Neural progenitor cell (in vitro differentiated cells): ENCODE results near the gene PSMC4. TPM values are rescaled to one million over a fixed set of nuclear protein-coding genes. Genes with fewer than 3 reads are reported as not detected.

ENCODE experiments used
- DNase-seq: peaks from one replicate; pipeline ENCODE4 v3.0.0-alpha.2; 2016; ENCODE audit warnings: low spot score
- H2AFZ ChIP-seq: fragments of 200-600 bp; sonication (generic); replicated peaks from 2 replicates; pipeline ENCODE4 v1.6.1; 2016; ENCODE audit warnings: antibody characterized with exemption
- H3F3A ChIP-seq: fragments of 200-600 bp; sonication (generic); 2 replicates; pipeline ENCODE4 v1.6.1; 2016; ENCODE audit warnings: antibody characterized with exemption, low read depth
- H3K27ac ChIP-seq: fragments of 200-600 bp; sonication (generic); 2 replicates; pipeline ENCODE4 v1.5.1; 2016; ENCODE audit warnings: mild to moderate bottlenecking
- H3K27me3 ChIP-seq: fragments of 200-600 bp; sonication (generic); 2 replicates; pipeline ENCODE4 v1.6.1; 2016; ENCODE audit warnings: mild to moderate bottlenecking, moderate library complexity
- H3K36me3 ChIP-seq: fragments of 200-600 bp; sonication (generic); 2 replicates; pipeline ENCODE4 v1.5.1; 2016
- H3K4me1 ChIP-seq: fragments of 200-600 bp; sonication (generic); 2 replicates; pipeline ENCODE4 v1.6.1; 2016; ENCODE audit warnings: mixed run types
- H3K4me2 ChIP-seq: fragments of 200-600 bp; sonication (generic); 2 replicates; pipeline ENCODE4 v1.6.1; 2016
- H3K4me3 ChIP-seq: fragments of 200-600 bp; sonication (generic); 2 replicates; pipeline ENCODE4 v1.5.1; 2016
- H3K79me2 ChIP-seq: fragments of 200-600 bp; sonication (generic); 2 replicates; pipeline ENCODE4 v1.6.1; 2016; ENCODE audit warnings: low read depth
- H3K9ac ChIP-seq: fragments of 200-600 bp; sonication (generic); 2 replicates; pipeline ENCODE4 v1.6.1; 2016
- H3K9me3 ChIP-seq: fragments of 200-600 bp; sonication (generic); 2 replicates; pipeline ENCODE4 v1.5.1; 2016; ENCODE audit warnings: low read depth
- H4K20me1 ChIP-seq: fragments of 200-600 bp; sonication (generic); 2 replicates; pipeline ENCODE4 v1.6.1; 2016; ENCODE audit warnings: low read depth
- H3K27ac Mint-ChIP-seq: 3 replicates; pipeline ENCODE4 v1.8.0; 2021; ENCODE audit warnings: mixed read lengths
- H3K27me3 Mint-ChIP-seq: 2 replicates; pipeline ENCODE4 v1.8.0; 2022; ENCODE audit warnings: low read depth, mild to moderate bottlenecking, inconsistent platforms, moderate library complexity, mixed read lengths; ENCODE audit not compliant: insufficient read depth
- H3K36me3 Mint-ChIP-seq: 3 replicates; pipeline ENCODE4 v1.8.0; 2021; ENCODE audit warnings: mixed read lengths
- H3K4me1 Mint-ChIP-seq: 3 replicates; pipeline ENCODE4 v1.8.0; 2021; ENCODE audit warnings: mixed read lengths
- H3K4me3 Mint-ChIP-seq: 3 replicates; pipeline ENCODE4 v1.8.0; 2021; ENCODE audit warnings: mild to moderate bottlenecking, moderate library complexity, mixed read lengths
- H3K9me3 Mint-ChIP-seq: 3 replicates; pipeline ENCODE4 v1.8.0; 2020; ENCODE audit warnings: mixed read lengths
- EZH2 ChIP-seq: fragments of 200-600 bp; sonication (generic); IDR thresholded peaks from 2 replicates; pipeline ENCODE4 v1.6.1; 2017; ENCODE audit warnings: antibody characterized with exemption, mild to moderate bottlenecking, moderate library complexity
- EZH2phosphoT487 ChIP-seq: fragments of 200-600 bp; sonication (generic); IDR thresholded peaks from 2 replicates; pipeline ENCODE4 v1.6.1; 2017; ENCODE audit warnings: antibody characterized with exemption
- total RNA-seq: library from RNA; depleted of rRNA; stranded (reverse); fragments of >200 nt; gene quantifications from 2 replicates; pipeline ENCODE4 v1.2.3, GENCODE V29; 2015; ENCODE audit warnings: low replicate concordance
- TF ChIP-seq, protein P1 (sequence below): fragments of 200-600 bp; sonication (generic); IDR thresholded peaks from 2 replicates; pipeline ENCODE4 v1.5.1; 2017; ENCODE audit warnings: antibody characterized with exemption, mild to moderate bottlenecking

PSMC4 gene
- total RNA-seq, 1 donor from 2014 or later = 68.7 TPM

DNA sequence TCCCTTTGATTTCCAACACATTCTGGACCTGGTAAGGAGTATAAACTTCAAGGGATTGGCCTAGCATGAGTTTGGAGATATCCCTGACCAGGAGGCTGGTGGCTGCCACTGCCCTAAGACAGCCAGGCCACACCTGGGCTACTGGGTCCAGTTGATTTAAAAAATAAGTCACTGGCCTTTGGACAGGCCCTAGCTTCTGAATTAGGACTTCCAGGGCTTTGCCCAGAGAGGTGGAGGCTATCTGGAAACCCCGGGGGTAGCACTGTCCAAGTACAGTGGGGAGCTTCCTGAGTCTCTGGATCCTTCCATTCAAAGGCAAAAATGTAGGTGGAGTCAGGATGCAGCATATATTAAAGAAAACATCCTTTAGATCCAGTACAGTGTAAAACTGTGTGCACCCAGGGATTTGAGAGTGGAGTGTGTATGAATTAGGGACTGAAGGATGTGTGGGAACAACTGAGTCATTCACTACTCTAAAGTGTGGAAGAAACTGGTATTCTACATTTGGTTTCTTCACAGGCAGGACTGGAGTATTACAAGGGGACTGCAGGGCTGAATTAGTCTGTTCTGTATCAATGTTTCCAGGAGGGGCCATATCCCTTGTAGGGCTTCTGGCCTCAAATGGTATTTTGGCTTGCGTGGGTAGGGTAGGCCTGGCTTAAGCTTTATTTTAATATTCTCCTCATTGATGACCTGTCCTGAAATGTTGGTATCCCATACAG lies 21.8 kb upstream of the PSMC4 start:
- no peak overlapping the region for H3K27ac Mint-ChIP-seq
- Histone ChIP-seq H3K4me2 (no peak overlapping the region), H4K20me1 (no peaks in the 10 kb centered on the region), H3K27me3 (no peaks in the 10 kb centered on the region), H3K4me1 (no peaks in the 10 kb centered on the region), H3K4me3 (no peak overlapping the region), H3K9me3 (no peaks in the 10 kb centered on the region), H3K27ac (no peak overlapping the region), H3K79me2 (no peaks in the 10 kb centered on the region), H2AFZ (no peak overlapping the region), H3K9ac (no peak overlapping the region), H3K36me3 (no peaks in the 10 kb centered on the region), H3F3A (no peaks in the 10 kb centered on the region)
- DNase-seq = no peak
- peaks cover 2% of the 10 kb centered on the region for H3K27me3 Mint-ChIP-seq
- no peaks in the 10 kb centered on the region for H3K36me3 Mint-ChIP-seq
- TF ChIP-seq EZH2 (no peak), EZH2phosphoT487 (no peak)
- TF ChIP-seq, protein P1, sequence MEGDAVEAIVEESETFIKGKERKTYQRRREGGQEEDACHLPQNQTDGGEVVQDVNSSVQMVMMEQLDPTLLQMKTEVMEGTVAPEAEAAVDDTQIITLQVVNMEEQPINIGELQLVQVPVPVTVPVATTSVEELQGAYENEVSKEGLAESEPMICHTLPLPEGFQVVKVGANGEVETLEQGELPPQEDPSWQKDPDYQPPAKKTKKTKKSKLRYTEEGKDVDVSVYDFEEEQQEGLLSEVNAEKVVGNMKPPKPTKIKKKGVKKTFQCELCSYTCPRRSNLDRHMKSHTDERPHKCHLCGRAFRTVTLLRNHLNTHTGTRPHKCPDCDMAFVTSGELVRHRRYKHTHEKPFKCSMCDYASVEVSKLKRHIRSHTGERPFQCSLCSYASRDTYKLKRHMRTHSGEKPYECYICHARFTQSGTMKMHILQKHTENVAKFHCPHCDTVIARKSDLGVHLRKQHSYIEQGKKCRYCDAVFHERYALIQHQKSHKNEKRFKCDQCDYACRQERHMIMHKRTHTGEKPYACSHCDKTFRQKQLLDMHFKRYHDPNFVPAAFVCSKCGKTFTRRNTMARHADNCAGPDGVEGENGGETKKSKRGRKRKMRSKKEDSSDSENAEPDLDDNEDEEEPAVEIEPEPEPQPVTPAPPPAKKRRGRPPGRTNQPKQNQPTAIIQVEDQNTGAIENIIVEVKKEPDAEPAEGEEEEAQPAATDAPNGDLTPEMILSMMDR = no peak
- H3K4me3 Mint-ChIP-seq = no peak overlapping the region
- H3K4me1 Mint-ChIP-seq = no peaks in the 10 kb centered on the region
- H3K9me3 Mint-ChIP-seq = no peaks in the 10 kb centered on the region

DNA sequence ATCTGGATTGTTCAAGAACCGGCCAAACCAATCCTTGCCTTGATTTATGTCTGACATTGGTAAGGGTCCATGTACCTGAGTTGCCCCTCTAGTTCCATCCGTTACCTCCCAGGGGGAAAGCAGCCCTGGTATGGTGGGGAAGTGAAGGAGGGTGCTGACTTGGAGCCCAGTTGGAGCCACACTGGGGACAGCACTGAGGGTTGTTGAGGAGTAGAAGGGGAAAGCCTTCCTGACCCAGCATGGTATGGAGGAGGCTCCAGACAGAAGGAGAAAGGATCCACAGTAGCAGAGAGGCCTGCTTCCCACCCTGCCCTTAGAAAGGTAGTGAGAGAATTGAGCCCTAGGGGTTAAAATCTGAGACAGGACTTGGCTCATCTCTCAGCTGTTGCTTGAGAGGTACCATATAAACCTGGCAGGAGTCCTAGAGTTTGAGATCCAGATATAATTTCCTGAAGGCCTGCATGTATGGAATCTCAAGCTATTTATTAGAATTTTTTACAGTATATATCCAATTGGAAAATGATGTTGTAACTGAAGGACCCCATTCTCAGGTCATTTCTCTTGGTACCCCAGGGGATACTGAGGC lies 19.8 kb upstream of the PSMC4 start:
- H3K9ac ChIP-seq = no peak overlapping the region
- H3K4me1 ChIP-seq = no peaks in the 10 kb centered on the region
- peaks cover 2% of the 10 kb centered on the region for H3K27me3 Mint-ChIP-seq
- no peaks in the 10 kb centered on the region for H3K36me3 ChIP-seq
- no peak overlapping the region for H3K27ac ChIP-seq
- H4K20me1 ChIP-seq = no peaks in the 10 kb centered on the region
- H3K4me1 Mint-ChIP-seq = no peaks in the 10 kb centered on the region
- DNase-seq = no peak
- no peak overlapping the region for H3K4me3 ChIP-seq
- TF ChIP-seq EZH2 (no peak), EZH2phosphoT487 (no peak)
- TF ChIP-seq, protein P1 = no peak
- H3K27me3 ChIP-seq = no peaks in the 10 kb centered on the region
- H3K36me3 Mint-ChIP-seq = no peaks in the 10 kb centered on the region
- H3K9me3 ChIP-seq = no peaks in the 10 kb centered on the region
- no peak overlapping the region for H3K27ac Mint-ChIP-seq
- no peaks in the 10 kb centered on the region for H3F3A ChIP-seq
- H3K9me3 Mint-ChIP-seq = no peaks in the 10 kb centered on the region
- no peaks in the 10 kb centered on the region for H3K79me2 ChIP-seq
- H2AFZ ChIP-seq = no peak overlapping the region
- H3K4me3 Mint-ChIP-seq = no peak overlapping the region
- H3K4me2 ChIP-seq = no peak overlapping the region

DNA sequence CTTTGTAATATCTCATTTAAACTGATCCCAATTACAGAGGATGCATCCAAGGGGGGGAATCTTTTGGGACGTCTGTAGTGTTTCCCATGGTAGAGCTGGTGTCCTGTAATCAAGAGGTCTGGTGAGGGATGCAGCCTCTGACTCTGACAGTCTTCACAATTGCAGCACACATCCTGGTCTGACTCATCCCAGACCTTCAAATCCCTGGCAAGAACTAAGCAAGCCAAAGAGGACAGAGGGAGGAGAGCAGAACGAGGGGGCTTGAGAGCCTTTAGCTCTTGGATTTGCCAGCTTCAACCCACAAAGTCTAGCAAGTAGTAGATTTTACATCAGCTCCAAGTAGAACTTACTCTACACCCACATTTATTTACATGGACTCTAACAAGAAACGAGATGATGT lies 19.3 kb upstream of the PSMC4 start:
- Mint-ChIP-seq H3K36me3 (no peaks in the 10 kb centered on the region), H3K9me3 (no peaks in the 10 kb centered on the region), H3K4me1 (no peaks in the 10 kb centered on the region), H3K27me3 (peaks cover 2% of the 10 kb centered on the region), H3K27ac (no peak overlapping the region), H3K4me3 (no peak overlapping the region)
- no peaks in the 10 kb centered on the region for H3K27me3 ChIP-seq
- H3K9ac ChIP-seq = no peak overlapping the region
- no peak overlapping the region for H2AFZ ChIP-seq
- DNase-seq = no peak
- H4K20me1 ChIP-seq = no peaks in the 10 kb centered on the region
- no peaks in the 10 kb centered on the region for H3K79me2 ChIP-seq
- no peaks in the 10 kb centered on the region for H3K9me3 ChIP-seq
- no peak overlapping the region for H3K27ac ChIP-seq
- TF ChIP-seq, protein P1 = no peak
- TF ChIP-seq EZH2 = no peak
- TF ChIP-seq EZH2phosphoT487 = no peak
- no peaks in the 10 kb centered on the region for H3K4me1 ChIP-seq
- H3K4me3 ChIP-seq = no peak overlapping the region
- no peaks in the 10 kb centered on the region for H3F3A ChIP-seq
- no peak overlapping the region for H3K4me2 ChIP-seq
- H3K36me3 ChIP-seq = no peaks in the 10 kb centered on the region
